Glomerular endothelial cell (primary cell): ENCODE data around the gene USP53. TPM values are rescaled to one million over a fixed set of nuclear protein-coding genes. Genes with fewer than 3 reads are reported as not detected.
A peak's percentile ranks its signal among the peaks of the same experiment; 100 is the strongest.
"Not testable (repeated sequence)": the region's sequence is repeated elsewhere in the genome, so short reads cannot be mapped to it uniquely, and the experiment has no call there.

Experiments used
- DNase-seq: peaks from one replicate; pipeline ENCODE4 v3.0.0-alpha.2; 2011; ENCODE audit warnings: low read depth, low spot score; ENCODE audit errors: extremely low read depth
- total RNA-seq: library from RNA; depleted of rRNA; stranded (reverse); fragments of >200 nt; gene quantifications from 2 replicates; pipeline ENCODE4 v1.2.3, GENCODE V29; 2015

The USP53 gene
- 15.8 and 26.5 TPM in 2 replicates for total RNA-seq

GRCh38 chr4:119212234-119212963 is at the start of gene USP53:
Gene USP53, plus strand, starts transcription at chr4:119212713. Its CDS starts 27,047 bp downstream, at chr4:119239760.
- DNase-seq: peak; percentile 92

DNA sequence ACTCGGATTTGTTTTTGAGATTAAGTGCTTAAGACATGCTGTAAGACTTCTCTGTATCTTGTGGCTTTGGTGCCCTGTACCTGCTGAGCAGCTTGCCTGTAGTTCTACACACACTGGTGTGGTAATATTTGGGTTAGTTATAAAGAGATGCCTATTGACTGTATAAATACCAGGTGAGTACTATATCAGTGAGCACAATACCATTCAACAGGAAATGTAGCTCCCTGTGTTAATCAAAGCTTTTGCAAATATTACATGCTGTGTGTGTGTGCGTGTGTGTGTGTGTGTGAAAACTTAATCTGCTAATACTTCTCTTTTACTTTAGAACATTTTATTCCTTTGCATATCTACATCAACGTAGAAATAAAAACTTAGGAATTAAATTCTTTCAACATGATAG is 46.7 kb upstream of the USP53 start:
- DNase-seq: no peak

DNA sequence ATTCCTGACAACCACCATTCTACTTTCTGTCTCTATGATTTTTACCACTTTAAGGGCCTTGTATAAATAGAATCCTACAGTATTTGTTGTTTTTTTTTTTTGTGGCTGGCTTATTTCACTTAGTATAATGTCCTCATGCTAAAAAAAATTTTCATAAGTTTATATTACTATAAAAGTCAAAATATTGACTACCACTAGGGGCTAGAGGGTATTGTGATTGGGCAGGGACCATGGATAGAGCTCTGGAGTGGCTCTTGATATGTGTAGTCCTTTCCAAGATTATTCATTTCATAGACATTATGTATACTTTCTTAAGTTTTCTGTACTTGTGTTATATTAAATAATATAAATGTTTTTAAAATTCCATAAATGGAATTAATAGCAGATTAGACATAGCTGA is 42.3 kb upstream of the USP53 start:
- DNase-seq: no peak

GRCh38 chr4:119172223-119172622 is 40.3 kb upstream of the USP53 start:
- no peak for DNase-seq

- DNase-seq: not testable (repeated sequence)
Measured at GRCh38 chr4:119173729-119174361, 38.7 kb upstream of the USP53 start.

DNA sequence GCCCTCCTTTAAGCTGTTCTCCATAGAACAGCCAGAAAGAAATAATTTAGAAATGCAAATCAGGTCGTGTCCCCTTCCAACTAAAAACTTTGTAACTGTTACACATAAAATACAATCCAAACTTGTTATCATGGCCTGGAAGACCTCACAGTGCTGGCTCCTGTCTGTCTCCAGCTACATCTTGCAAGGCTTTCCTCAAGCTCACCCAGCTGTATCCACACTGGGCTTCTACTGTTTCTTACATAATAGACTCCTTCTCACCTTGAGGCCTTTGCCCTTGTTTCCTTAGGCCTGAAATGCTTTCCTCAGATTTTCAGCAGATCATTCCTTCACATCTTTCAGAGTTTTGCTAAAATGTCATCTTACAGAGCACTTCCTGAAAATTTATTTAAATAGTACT is 33.5 kb upstream of the USP53 start:
- DNase-seq: no peak

DNA sequence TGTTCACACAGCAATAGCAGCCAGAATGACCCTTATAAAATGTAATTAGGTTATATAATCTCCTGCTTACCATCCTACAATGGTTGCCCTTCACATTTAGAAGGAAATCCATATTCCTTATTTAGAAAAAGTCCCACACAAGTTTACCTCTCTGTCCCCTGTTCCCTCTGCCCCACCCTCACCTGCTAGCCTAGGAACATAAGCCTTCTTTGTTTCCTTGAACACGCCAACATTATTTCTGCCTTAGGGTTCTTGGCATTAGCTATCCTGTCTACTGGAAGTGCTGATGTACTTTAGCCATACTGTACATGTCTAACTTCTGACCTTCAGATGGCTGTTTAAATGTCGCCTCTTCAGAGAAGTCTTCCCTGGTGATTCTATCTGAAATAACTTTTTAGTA is 28.4 kb upstream of the USP53 start:
- no peak for DNase-seq

DNA sequence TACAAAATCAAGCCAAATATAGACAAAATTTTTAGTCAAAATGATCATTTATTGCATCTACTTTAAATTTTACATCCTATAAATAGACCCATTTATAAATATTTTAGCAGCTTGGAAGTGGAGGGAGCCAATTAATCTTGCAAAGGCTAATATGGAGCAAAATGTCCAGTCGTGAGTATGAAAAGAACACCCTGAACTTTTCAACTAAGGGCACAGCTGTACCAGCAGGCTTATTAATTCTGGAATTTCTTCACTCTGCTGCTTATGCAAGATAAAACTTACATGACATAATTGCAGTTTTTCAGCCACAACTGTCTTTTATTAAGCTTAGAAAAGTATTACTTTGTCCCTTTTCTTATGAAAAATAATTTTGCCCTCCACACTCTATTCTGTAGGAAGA is 22.9 kb upstream of the USP53 start:
- no peak for DNase-seq

DNA sequence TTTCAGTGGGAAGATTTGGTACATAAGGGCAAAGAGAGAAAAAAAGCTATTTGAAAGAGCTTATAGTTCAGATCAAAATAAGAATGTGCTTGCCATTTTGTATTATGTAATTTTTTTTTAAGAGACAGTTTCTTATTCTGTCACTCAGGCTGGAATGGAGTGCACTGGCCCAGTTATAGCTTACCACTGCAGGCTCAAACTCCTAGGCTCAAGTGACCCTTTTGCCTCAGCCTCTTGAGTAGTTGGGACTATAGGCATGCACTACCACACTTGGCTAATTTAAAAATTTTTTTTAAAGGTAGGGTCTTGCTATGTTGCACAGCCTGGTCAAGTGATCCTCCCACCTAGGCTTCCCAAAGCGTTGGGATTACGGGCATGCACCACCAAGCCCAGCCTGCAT is 22.2 kb upstream of the USP53 start:
- no peak for DNase-seq

- no peak for DNase-seq
Measured at GRCh38 chr4:119191505-119191904, 21.0 kb upstream of the USP53 start.

DNA sequence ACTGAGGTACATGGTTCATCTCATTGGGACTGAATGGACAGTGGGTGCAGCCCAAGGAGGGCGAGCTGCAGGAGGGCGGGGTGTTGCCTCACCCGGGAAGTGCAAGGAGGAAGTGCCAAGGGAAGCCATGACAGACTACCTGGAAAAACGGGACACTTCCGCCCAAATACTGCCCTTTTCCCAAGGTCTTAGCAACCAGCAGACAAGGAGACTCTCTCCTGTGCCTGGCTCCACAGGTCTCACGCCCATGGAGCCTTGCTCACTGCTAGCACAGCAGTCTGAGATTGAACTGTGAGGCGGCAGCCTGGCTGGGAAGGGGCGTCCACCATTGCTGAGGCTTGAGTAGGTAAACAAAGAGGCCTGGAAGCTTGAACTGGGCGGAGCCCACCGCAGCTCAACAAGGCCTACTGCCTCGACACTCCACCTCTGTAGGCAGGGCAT is 14.7 kb upstream of the USP53 start:
- DNase-seq: no peak

- DNase-seq: no peak
Measured at GRCh38 chr4:119204916-119205315, 7.6 kb upstream of the USP53 start.

DNA sequence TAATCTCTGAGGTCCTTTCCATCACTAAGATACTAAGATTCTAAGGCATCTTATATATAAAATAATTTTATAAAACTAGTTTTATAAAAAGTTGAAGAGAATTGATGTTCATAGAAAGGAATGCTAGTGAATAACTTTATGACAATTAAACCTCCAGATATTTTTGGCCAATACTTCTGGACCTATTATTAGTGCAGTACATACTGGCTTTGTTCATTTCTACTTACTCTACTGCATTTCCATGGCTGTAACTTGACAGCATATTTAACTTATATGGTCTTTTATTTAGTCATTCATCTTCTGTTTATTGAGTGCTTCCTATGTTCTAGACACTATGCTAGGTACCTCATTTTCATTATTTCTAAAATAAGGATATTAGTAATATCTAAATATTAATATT is 6.8 kb upstream of the USP53 start:
- DNase-seq: no peak

GRCh38 chr4:119206178-119206577 is 6.3 kb upstream of the USP53 start:
- DNase-seq: no peak

- no peak for DNase-seq
Measured at GRCh38 chr4:119207051-119207450, 5.5 kb upstream of the USP53 start.

DNA sequence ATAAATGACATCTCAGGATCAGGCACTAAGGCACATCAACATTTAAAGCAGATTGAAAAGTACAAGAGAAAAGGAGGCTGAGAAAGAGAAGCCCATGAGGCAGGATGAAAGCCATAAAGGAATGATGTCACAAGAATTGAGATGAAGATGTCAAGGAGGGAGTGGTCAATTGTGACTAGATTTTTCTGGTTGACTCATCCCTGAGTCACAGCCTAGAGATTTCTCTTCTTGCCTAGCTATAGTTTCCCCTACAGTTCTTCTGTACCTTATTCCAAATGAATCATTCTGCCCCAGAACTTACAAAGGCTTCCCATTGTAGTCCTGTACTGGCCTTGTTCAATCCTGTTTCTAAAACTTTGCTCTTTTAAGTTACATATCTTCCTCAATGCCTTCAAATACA is 3.4 kb upstream of the USP53 start:
- DNase-seq: no peak

DNA sequence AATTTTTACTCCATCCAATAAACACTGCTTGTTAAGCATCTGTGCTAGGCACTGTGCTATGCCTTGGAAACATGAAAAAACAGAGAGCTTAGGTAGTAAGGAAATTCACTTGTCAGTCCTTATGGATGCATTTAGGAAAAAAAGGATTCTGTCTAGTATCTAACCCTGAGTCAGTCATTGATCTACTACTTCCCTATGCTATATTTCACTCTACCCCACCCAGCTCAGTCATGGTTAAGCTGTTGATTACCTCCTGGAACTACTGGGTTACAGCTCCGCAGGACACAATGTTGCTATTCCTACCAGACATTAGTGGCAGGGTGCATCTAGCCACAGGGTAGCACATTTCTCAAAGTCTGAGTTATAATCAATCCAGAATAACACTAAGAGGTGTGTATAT is 2.9 kb upstream of the USP53 start:
- no peak for DNase-seq

DNA sequence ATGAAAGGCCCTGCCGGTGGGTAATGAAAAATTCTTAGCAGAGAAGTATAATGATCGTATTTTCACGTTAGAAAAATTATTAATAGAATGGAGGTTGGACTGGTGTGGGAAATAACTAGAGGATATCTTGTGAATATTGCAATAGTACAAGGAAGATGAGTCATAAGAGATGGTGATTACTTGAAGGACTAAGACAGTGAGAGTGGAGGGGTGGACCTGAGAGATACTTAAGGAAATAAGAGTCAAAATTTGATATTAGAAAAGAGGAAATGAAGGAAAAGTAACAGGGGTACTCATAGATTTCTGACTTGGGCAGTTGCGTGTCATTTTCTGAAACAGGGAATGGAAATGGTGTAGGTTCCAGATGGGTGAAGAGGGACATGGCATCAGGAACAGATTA is 1.7 kb upstream of the USP53 start:
- DNase-seq: no peak

DNA sequence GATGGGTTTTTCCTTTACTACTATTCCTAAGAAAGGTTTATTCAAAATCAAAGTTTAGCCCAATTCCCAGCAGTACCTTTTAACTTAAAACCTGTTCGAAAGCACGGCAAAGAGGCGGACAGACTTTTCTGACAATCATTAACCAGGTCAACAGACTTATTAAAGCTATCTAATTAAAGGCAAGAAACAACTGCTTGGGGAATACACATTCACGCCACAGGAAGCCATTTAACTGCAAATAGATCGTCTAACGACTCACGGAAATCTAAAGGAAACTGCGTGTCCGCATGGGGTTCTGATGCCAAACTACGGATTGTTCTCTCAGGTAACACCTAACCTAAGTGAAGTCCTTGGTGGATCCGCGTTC is 663 bp upstream of the USP53 start:
- peak; percentile 55 for DNase-seq

GRCh38 chr4:119212964-119213606 is 572 bp downstream of the USP53 start:
- no peak for DNase-seq

GRCh38 chr4:119218093-119218492 is 5.6 kb downstream of the USP53 start:
- DNase-seq: no peak

- DNase-seq: no peak
Measured at GRCh38 chr4:119221412-119221811, 8.9 kb downstream of the USP53 start.
